GM12891 (cell line): ENCODE measurements around the gene RGS10.

Experiments
- POLR2A ChIP-seq: IDR thresholded peaks from 2 replicates; pipeline ENCODE4 v1.6.1; 2011; ENCODE audit warnings: low read depth, low read length, control low read depth
- POLR2AphosphoS5 ChIP-seq: IDR thresholded peaks from 2 replicates; pipeline ENCODE4 v1.6.1; 2011; ENCODE audit warnings: low read depth, low read length, control low read depth
- POU2F2 ChIP-seq: IDR thresholded peaks from 2 replicates; pipeline ENCODE4 v1.6.1; 2011; ENCODE audit warnings: low read depth, mild to moderate bottlenecking, control low read depth, low read length, moderate library complexity
- SPI1 ChIP-seq: IDR thresholded peaks from 2 replicates; pipeline ENCODE4 v1.6.1; 2011; ENCODE audit warnings: low read depth, low read length, control low read depth
- TAF1 ChIP-seq: IDR thresholded peaks from 2 replicates; pipeline ENCODE4 v1.6.1; 2011; ENCODE audit warnings: low read depth, low read length, control low read depth

GRCh38 chr10:119498889-119499676 lies 43.4 kb downstream of the RGS10 start:
- TF ChIP-seq POLR2AphosphoS5 (no peak), TAF1 (no peak), POU2F2 (no peak), SPI1 (no peak), POLR2A (no peak)
